GM23338 (cell line): ENCODE measurements around the gene RNF213. TPM values are rescaled to one million over a fixed set of nuclear protein-coding genes. Genes with fewer than 3 reads are reported as not detected.
A peak's percentile ranks its signal among the peaks of the same experiment; 100 is the strongest.

Experiments
- ATAC-seq: fragments of 200-7000 bp; cut with Tn5 transposase; 3 replicates; pipeline ENCODE4 v1.9.1; 2020
- DNase-seq: peaks from one replicate; pipeline ENCODE4 v3.0.0-alpha.2; 2015; ENCODE audit warnings: low spot score
- H2AFZ ChIP-seq: fragments of 200-600 bp; sonication (generic); 2 replicates; pipeline ENCODE4 v1.8.0; 2016; ENCODE audit warnings: antibody characterized with exemption, mild to moderate bottlenecking, moderate library complexity
- H3F3A ChIP-seq: fragments of 200-600 bp; sonication (generic); replicated peaks from 2 replicates; pipeline ENCODE4 v1.8.0; 2017; ENCODE audit warnings: antibody characterized with exemption, mixed run types, low read depth
- H3K27ac ChIP-seq: fragments of 200-600 bp; sonication (generic); 2 replicates; pipeline ENCODE4 v1.6.1; 2016; ENCODE audit warnings: low read depth
- H3K27me3 ChIP-seq: fragments of 200-600 bp; sonication (generic); 2 replicates; pipeline ENCODE4 v1.8.0; 2016; ENCODE audit warnings: mild to moderate bottlenecking, mixed run types, moderate library complexity; ENCODE audit not compliant: insufficient read depth
- H3K36me3 ChIP-seq: fragments of 200-600 bp; sonication (generic); 2 replicates; pipeline ENCODE4 v1.8.0; 2016; ENCODE audit warnings: mild to moderate bottlenecking; ENCODE audit not compliant: insufficient read depth
- H3K4me1 ChIP-seq: fragments of 200-600 bp; sonication (generic); 2 replicates; pipeline ENCODE4 v1.8.0; 2016; ENCODE audit warnings: mild to moderate bottlenecking, moderate library complexity; ENCODE audit not compliant: insufficient read depth
- H3K4me2 ChIP-seq: fragments of 200-600 bp; sonication (generic); 2 replicates; pipeline ENCODE4 v1.7.1; 2017; ENCODE audit warnings: mixed run types
- H3K4me3 ChIP-seq: fragments of 200-600 bp; sonication (generic); 2 replicates; pipeline ENCODE4 v1.6.1; 2016; ENCODE audit warnings: mixed run types
- H3K79me2 ChIP-seq: fragments of 200-600 bp; sonication (generic); replicated peaks from 2 replicates; pipeline ENCODE4 v1.8.0; 2017; ENCODE audit warnings: mild to moderate bottlenecking; ENCODE audit not compliant: insufficient read depth
- H3K9me2 ChIP-seq: fragments of 200-600 bp; sonication (generic); 2 replicates; pipeline ENCODE4 v1.8.0; 2017; ENCODE audit not compliant: insufficient read depth
- H4K20me1 ChIP-seq: fragments of 200-600 bp; sonication (generic); replicated peaks from 2 replicates; pipeline ENCODE4 v1.8.0; 2017; ENCODE audit warnings: mild to moderate bottlenecking; ENCODE audit not compliant: insufficient read depth
- H3K27ac Mint-ChIP-seq: 2 replicates; pipeline ENCODE4 v1.8.0; 2020; ENCODE audit warnings: inconsistent platforms, mild to moderate bottlenecking, moderate library complexity, mixed read lengths
- H3K27me3 Mint-ChIP-seq: 3 replicates; pipeline ENCODE4 v1.8.0; 2022; ENCODE audit warnings: low read depth, mild to moderate bottlenecking, moderate library complexity, mixed read lengths, inconsistent platforms; ENCODE audit not compliant: insufficient read depth, poor library complexity
- H3K36me3 Mint-ChIP-seq: 3 replicates; pipeline ENCODE4 v1.8.0; 2021; ENCODE audit warnings: low read depth, mild to moderate bottlenecking, inconsistent platforms, moderate library complexity, mixed read lengths
- H3K4me1 Mint-ChIP-seq: 3 replicates; pipeline ENCODE4 v1.8.0; 2020; ENCODE audit warnings: mild to moderate bottlenecking, inconsistent platforms, mixed read lengths
- H3K4me3 Mint-ChIP-seq: 3 replicates; pipeline ENCODE4 v1.8.0; 2021; ENCODE audit warnings: moderate library complexity, mild to moderate bottlenecking, inconsistent platforms, mixed read lengths
- H3K9me3 Mint-ChIP-seq: 3 replicates; pipeline ENCODE4 v1.8.0; 2020; ENCODE audit warnings: moderate library complexity, mild to moderate bottlenecking, inconsistent platforms, mixed read lengths
- EZH2phosphoT487 ChIP-seq: fragments of 200-600 bp; sonication (generic); IDR thresholded peaks from one replicate; pipeline ENCODE4 v1.8.1; 2018; ENCODE audit warnings: antibody characterized with exemption; ENCODE audit not compliant: unreplicated experiment
- ZNF114 ChIP-seq: fragments of 250-450 bp; sonication (Bioruptor Pico); IDR thresholded peaks from 2 replicates; pipeline ENCODE4 v1.5.0; 2020; ENCODE audit warnings: mild to moderate bottlenecking, moderate library complexity
- polyA plus RNA-seq: library from polyadenylated mRNA; unstranded; fragments of >200 nt; fragmentation: Nextera tagmentation; extraction: Ambion mirVana; gene quantifications from 2 replicates; pipeline ENCODE4 v1.2.1, GENCODE V29; 2016
- total RNA-seq: library from RNA; depleted of rRNA; stranded (reverse); fragments of >200 nt; shearing (Covaris generic); gene quantifications from 2 replicates; pipeline ENCODE4 v1.2.3, GENCODE V29; 2014
- TF ChIP-seq, protein P1 (sequence below): fragments of 250-450 bp; sonication (Bioruptor Pico); IDR thresholded peaks from 2 replicates; pipeline ENCODE4 v1.5.0; 2020; ENCODE audit warnings: mild to moderate bottlenecking, moderate library complexity
- TF ChIP-seq, protein P2 (sequence below): IDR thresholded peaks from one replicate; pipeline ENCODE4 v1.6.1; 2018; ENCODE audit warnings: antibody characterized with exemption; ENCODE audit not compliant: unreplicated experiment

Gene RNF213
- total and polyA plus RNA-seq, 2 experiments from 2014 or later: 21.2 to 67.2 TPM

DNA sequence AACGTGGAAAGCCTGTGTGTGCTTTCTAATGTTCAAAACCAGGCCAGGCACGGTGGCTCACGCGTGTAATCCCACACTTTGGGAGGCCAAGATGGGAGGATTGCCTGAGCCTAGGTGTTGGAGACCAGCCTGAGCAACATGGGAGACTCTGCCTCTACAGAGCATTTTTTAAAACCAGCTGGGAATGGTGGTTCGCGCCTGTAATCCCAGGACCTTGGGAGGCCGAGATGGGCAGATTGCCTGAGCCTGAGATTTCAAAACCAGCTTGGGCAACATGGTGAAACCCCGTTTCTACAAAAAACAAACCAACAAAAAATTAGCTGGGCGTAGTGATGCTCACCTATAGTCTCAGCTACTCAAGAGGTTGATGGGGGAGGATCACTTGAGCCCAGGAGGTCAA lies 26.4 kb downstream of the RNF213 start (continued):
- TF ChIP-seq, protein P1, sequence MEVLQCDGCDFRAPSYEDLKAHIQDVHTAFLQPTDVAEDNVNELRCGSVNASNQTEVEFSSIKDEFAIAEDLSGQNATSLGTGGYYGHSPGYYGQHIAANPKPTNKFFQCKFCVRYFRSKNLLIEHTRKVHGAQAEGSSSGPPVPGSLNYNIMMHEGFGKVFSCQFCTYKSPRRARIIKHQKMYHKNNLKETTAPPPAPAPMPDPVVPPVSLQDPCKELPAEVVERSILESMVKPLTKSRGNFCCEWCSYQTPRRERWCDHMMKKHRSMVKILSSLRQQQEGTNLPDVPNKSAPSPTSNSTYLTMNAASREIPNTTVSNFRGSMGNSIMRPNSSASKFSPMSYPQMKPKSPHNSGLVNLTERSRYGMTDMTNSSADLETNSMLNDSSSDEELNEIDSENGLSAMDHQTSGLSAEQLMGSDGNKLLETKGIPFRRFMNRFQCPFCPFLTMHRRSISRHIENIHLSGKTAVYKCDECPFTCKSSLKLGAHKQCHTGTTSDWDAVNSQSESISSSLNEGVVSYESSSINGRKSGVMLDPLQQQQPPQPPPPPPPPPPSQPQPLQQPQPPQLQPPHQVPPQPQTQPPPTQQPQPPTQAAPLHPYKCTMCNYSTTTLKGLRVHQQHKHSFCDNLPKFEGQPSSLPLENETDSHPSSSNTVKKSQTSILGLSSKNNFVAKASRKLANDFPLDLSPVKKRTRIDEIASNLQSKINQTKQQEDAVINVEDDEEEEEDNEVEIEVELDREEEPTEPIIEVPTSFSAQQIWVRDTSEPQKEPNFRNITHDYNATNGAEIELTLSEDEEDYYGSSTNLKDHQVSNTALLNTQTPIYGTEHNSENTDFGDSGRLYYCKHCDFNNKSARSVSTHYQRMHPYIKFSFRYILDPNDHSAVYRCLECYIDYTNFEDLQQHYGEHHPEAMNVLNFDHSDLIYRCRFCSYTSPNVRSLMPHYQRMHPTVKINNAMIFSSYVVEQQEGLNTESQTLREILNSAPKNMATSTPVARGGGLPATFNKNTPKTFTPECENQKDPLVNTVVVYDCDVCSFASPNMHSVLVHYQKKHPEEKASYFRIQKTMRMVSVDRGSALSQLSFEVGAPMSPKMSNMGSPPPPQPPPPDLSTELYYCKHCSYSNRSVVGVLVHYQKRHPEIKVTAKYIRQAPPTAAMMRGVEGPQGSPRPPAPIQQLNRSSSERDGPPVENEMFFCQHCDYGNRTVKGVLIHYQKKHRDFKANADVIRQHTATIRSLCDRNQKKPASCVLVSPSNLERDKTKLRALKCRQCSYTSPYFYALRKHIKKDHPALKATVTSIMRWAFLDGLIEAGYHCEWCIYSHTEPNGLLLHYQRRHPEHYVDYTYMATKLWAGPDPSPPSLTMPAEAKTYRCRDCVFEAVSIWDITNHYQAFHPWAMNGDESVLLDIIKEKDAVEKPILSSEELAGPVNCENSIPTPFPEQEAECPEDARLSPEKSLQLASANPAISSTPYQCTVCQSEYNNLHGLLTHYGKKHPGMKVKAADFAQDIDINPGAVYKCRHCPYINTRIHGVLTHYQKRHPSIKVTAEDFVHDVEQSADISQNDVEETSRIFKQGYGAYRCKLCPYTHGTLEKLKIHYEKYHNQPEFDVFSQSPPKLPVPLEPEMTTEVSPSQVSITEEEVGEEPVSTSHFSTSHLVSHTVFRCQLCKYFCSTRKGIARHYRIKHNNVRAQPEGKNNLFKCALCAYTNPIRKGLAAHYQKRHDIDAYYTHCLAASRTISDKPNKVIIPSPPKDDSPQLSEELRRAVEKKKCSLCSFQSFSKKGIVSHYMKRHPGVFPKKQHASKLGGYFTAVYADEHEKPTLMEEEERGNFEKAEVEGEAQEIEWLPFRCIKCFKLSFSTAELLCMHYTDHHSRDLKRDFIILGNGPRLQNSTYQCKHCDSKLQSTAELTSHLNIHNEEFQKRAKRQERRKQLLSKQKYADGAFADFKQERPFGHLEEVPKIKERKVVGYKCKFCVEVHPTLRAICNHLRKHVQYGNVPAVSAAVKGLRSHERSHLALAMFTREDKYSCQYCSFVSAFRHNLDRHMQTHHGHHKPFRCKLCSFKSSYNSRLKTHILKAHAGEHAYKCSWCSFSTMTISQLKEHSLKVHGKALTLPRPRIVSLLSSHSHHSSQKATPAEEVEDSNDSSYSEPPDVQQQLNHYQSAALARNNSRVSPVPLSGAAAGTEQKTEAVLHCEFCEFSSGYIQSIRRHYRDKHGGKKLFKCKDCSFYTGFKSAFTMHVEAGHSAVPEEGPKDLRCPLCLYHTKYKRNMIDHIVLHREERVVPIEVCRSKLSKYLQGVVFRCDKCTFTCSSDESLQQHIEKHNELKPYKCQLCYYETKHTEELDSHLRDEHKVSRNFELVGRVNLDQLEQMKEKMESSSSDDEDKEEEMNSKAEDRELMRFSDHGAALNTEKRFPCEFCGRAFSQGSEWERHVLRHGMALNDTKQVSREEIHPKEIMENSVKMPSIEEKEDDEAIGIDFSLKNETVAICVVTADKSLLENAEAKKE (CRISPR knock-in tag): no peak
- TF ChIP-seq, protein P2, sequence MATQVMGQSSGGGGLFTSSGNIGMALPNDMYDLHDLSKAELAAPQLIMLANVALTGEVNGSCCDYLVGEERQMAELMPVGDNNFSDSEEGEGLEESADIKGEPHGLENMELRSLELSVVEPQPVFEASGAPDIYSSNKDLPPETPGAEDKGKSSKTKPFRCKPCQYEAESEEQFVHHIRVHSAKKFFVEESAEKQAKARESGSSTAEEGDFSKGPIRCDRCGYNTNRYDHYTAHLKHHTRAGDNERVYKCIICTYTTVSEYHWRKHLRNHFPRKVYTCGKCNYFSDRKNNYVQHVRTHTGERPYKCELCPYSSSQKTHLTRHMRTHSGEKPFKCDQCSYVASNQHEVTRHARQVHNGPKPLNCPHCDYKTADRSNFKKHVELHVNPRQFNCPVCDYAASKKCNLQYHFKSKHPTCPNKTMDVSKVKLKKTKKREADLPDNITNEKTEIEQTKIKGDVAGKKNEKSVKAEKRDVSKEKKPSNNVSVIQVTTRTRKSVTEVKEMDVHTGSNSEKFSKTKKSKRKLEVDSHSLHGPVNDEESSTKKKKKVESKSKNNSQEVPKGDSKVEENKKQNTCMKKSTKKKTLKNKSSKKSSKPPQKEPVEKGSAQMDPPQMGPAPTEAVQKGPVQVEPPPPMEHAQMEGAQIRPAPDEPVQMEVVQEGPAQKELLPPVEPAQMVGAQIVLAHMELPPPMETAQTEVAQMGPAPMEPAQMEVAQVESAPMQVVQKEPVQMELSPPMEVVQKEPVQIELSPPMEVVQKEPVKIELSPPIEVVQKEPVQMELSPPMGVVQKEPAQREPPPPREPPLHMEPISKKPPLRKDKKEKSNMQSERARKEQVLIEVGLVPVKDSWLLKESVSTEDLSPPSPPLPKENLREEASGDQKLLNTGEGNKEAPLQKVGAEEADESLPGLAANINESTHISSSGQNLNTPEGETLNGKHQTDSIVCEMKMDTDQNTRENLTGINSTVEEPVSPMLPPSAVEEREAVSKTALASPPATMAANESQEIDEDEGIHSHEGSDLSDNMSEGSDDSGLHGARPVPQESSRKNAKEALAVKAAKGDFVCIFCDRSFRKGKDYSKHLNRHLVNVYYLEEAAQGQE: no peak
- no peak for TF ChIP-seq ZNF114 (CRISPR knock-in tag)

DNA sequence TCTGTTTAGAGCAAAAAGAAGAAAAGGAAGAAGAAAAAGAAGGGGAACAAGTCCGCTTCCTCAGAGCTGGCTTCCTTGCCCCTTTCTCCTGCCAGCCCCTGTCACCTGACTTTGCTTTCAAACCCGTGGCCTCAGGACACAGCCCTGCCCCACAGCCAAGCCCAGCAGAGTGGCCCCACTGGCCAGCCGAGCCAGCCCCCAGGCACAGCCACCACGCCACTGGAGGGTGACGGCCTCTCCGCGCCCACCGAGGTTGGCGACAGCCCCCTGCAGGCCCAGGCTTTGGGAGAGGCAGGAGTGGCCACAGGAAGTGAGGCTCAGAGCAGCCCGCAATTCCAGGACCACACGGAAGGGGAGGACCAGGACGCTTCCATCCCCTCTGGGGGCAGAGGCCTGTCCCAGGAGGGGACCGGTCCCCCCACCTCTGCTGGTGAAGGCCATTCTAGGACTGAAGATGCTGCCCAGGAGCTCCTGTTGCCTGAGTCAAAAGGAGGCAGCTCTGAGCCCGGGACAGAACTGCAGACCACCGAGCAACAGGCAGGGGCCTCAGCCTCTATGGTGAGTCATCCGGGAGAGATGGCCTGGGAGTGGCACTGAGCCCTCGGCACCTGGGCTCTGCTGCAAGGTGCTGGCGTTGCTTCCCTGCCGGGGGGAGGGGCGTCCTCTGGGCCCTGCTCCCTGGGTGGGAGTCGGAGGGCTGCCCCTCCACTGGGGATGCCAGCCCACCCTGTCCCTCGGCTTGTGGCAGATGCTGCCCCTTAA lies 27.3 kb downstream of the RNF213 start:
- Mint-ChIP-seq H3K4me1 (peaks cover 13% of the 10 kb centered on the region), H3K9me3 (no peaks in the 10 kb centered on the region), H3K27me3 (peaks cover 4% of the 10 kb centered on the region), H3K4me3 (no peak overlapping the region), H3K36me3 (peaks cover 44% of the 10 kb centered on the region), H3K27ac (peak overlapping the region; percentile 85; the same call in 1 of the 2 replicates)
- ATAC-seq: no peak
- no peaks in the 10 kb centered on the region for H3K4me1 ChIP-seq
- H3K27ac ChIP-seq: no peak overlapping the region
- H2AFZ ChIP-seq: no peak overlapping the region
- no peaks in the 10 kb centered on the region for H3K79me2 ChIP-seq
- H3K36me3 ChIP-seq: peaks cover 13% of the 10 kb centered on the region; the same call in 1 of the 2 replicates
- peaks cover 4% of the 10 kb centered on the region; the same call in 1 of the 2 replicates for H4K20me1 ChIP-seq
- DNase-seq: no peak
- H3K4me2 ChIP-seq: no peak overlapping the region
- no peak overlapping the region for H3K4me3 ChIP-seq
- H3K27me3 ChIP-seq: no peaks in the 10 kb centered on the region
- H3F3A ChIP-seq: no peaks in the 10 kb centered on the region
- no peaks in the 10 kb centered on the region for H3K9me2 ChIP-seq
- TF ChIP-seq, protein P1 (CRISPR knock-in tag): no peak
- TF ChIP-seq EZH2phosphoT487: no peak
